CD4-positive, alpha-beta T cell treated with Interleukin-6 for 4 hours (primary cell): Measurements from ENCODE around the gene RTBDN.

ENCODE experiments used
- DNase-seq: peaks from one replicate; pipeline ENCODE4 v3.0.0-alpha.2; 2020; ENCODE audit warnings: mixed read lengths

RTBDN gene

GRCh38 chr19:12791345-12792050, 42.9 kb downstream of the RTBDN start, which contains the start of gene JUNB:
TSS of gene JUNB (plus strand) at chr19:12791486. CDS start at chr19:12791772, 286 bp downstream.
- peak; percentile 98 for DNase-seq

- peak; percentile 19 for DNase-seq
These were observed 43.6 kb downstream of the RTBDN start for GRCh38 chr19:12790628-12791344.

- DNase-seq, result peak; percentile 89
These were observed 44.3 kb downstream of the RTBDN start for GRCh38 chr19:12789904-12790619.

- no peak for DNase-seq
These were observed 45.1 kb downstream of the RTBDN start for GRCh38 chr19:12789098-12789903.

GRCh38 chr19:12788682-12789097, 45.7 kb downstream of the RTBDN start:
- peak; percentile 28 for DNase-seq

- no peak for DNase-seq
These were observed 46.2 kb downstream of the RTBDN start for GRCh38 chr19:12788042-12788681.

GRCh38 chr19:12787458-12787857, 46.9 kb downstream of the RTBDN start:
- DNase-seq, result no peak

- DNase-seq, result no peak
These were observed 47.4 kb downstream of the RTBDN start for GRCh38 chr19:12786952-12787351.

GRCh38 chr19:12786141-12786870, 48.1 kb downstream of the RTBDN start:
- DNase-seq, result peak; percentile 24

GRCh38 chr19:12785431-12786031, 48.8 kb downstream of the RTBDN start:
- DNase-seq, result no peak

GRCh38 chr19:12784871-12785430, 49.4 kb downstream of the RTBDN start:
- peak; percentile 14 for DNase-seq

GRCh38 chr19:12784394-12784870, 49.9 kb downstream of the RTBDN start:
- DNase-seq, result peak; percentile 26

- DNase-seq, result peak; percentile 25
These were observed 50.5 kb downstream of the RTBDN start for GRCh38 chr19:12783849-12784393.

GRCh38 chr19:12783291-12783848, 51.0 kb downstream of the RTBDN start:
- peak; percentile 48 for DNase-seq

- peak; percentile 96 for DNase-seq
These were observed 51.7 kb downstream of the RTBDN start for GRCh38 chr19:12782424-12783290.

GRCh38 chr19:12782174-12782423, 52.3 kb downstream of the RTBDN start:
- DNase-seq, result no peak

GRCh38 chr19:12779162-12779993, 55.0 kb downstream of the RTBDN start:
- DNase-seq, result no peak

- no peak for DNase-seq
These were observed 55.5 kb downstream of the RTBDN start for GRCh38 chr19:12778905-12779161.
